Neural progenitor cell (in vitro differentiated cells): ENCODE measurements around the gene THAP5. TPM values are rescaled to one million over a fixed set of nuclear protein-coding genes. Genes with fewer than 3 reads are reported as not detected.

ENCODE experiments used
- DNase-seq: peaks from one replicate; pipeline ENCODE4 v3.0.0-alpha.2; 2016; ENCODE audit warnings: low spot score
- H2AFZ ChIP-seq: fragments of 200-600 bp; sonication (generic); replicated peaks from 2 replicates; pipeline ENCODE4 v1.6.1; 2016; ENCODE audit warnings: antibody characterized with exemption
- H3F3A ChIP-seq: fragments of 200-600 bp; sonication (generic); 2 replicates; pipeline ENCODE4 v1.6.1; 2016; ENCODE audit warnings: antibody characterized with exemption, low read depth
- H3K27ac ChIP-seq: fragments of 200-600 bp; sonication (generic); 2 replicates; pipeline ENCODE4 v1.5.1; 2016; ENCODE audit warnings: mild to moderate bottlenecking
- H3K27me3 ChIP-seq: fragments of 200-600 bp; sonication (generic); 2 replicates; pipeline ENCODE4 v1.6.1; 2016; ENCODE audit warnings: mild to moderate bottlenecking, moderate library complexity
- H3K36me3 ChIP-seq: fragments of 200-600 bp; sonication (generic); 2 replicates; pipeline ENCODE4 v1.5.1; 2016
- H3K4me1 ChIP-seq: fragments of 200-600 bp; sonication (generic); 2 replicates; pipeline ENCODE4 v1.6.1; 2016; ENCODE audit warnings: mixed run types
- H3K4me2 ChIP-seq: fragments of 200-600 bp; sonication (generic); 2 replicates; pipeline ENCODE4 v1.6.1; 2016
- H3K4me3 ChIP-seq: fragments of 200-600 bp; sonication (generic); 2 replicates; pipeline ENCODE4 v1.5.1; 2016
- H3K79me2 ChIP-seq: fragments of 200-600 bp; sonication (generic); 2 replicates; pipeline ENCODE4 v1.6.1; 2016; ENCODE audit warnings: low read depth
- H3K9ac ChIP-seq: fragments of 200-600 bp; sonication (generic); 2 replicates; pipeline ENCODE4 v1.6.1; 2016
- H3K9me3 ChIP-seq: fragments of 200-600 bp; sonication (generic); 2 replicates; pipeline ENCODE4 v1.5.1; 2016; ENCODE audit warnings: low read depth
- H4K20me1 ChIP-seq: fragments of 200-600 bp; sonication (generic); 2 replicates; pipeline ENCODE4 v1.6.1; 2016; ENCODE audit warnings: low read depth
- H3K27ac Mint-ChIP-seq: 3 replicates; pipeline ENCODE4 v1.8.0; 2021; ENCODE audit warnings: mixed read lengths
- H3K27me3 Mint-ChIP-seq: 2 replicates; pipeline ENCODE4 v1.8.0; 2022; ENCODE audit warnings: low read depth, mild to moderate bottlenecking, inconsistent platforms, moderate library complexity, mixed read lengths; ENCODE audit not compliant: insufficient read depth
- H3K36me3 Mint-ChIP-seq: 3 replicates; pipeline ENCODE4 v1.8.0; 2021; ENCODE audit warnings: mixed read lengths
- H3K4me1 Mint-ChIP-seq: 3 replicates; pipeline ENCODE4 v1.8.0; 2021; ENCODE audit warnings: mixed read lengths
- H3K4me3 Mint-ChIP-seq: 3 replicates; pipeline ENCODE4 v1.8.0; 2021; ENCODE audit warnings: mild to moderate bottlenecking, moderate library complexity, mixed read lengths
- H3K9me3 Mint-ChIP-seq: 3 replicates; pipeline ENCODE4 v1.8.0; 2020; ENCODE audit warnings: mixed read lengths
- EZH2 ChIP-seq: fragments of 200-600 bp; sonication (generic); IDR thresholded peaks from 2 replicates; pipeline ENCODE4 v1.6.1; 2017; ENCODE audit warnings: antibody characterized with exemption, mild to moderate bottlenecking, moderate library complexity
- EZH2phosphoT487 ChIP-seq: fragments of 200-600 bp; sonication (generic); IDR thresholded peaks from 2 replicates; pipeline ENCODE4 v1.6.1; 2017; ENCODE audit warnings: antibody characterized with exemption
- total RNA-seq: library from RNA; depleted of rRNA; stranded (reverse); fragments of >200 nt; gene quantifications from 2 replicates; pipeline ENCODE4 v1.2.3, GENCODE V29; 2015; ENCODE audit warnings: low replicate concordance
- TF ChIP-seq, protein P1 (sequence below): fragments of 200-600 bp; sonication (generic); IDR thresholded peaks from 2 replicates; pipeline ENCODE4 v1.5.1; 2017; ENCODE audit warnings: antibody characterized with exemption, mild to moderate bottlenecking

The THAP5 gene
- total RNA-seq, 1 donor from 2014 or later: 55.6 TPM

DNA sequence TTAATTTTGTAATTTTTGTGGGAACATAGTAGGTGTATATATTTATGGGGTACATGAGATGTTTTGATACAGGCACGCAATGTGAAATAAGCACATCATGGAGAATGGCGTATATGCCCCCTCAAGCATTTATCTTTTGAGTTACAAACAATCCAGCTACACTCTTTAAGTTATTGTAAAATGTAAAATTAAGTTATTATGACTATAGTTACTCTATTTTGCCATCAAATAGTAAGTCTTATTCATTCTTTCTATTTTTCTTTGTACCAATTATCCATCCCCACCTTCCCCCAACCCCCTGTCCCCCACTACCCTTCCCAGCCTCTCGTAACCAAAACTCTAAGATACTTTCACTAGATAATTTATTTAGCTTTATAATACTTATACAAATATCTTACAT is 35.8 kb downstream of the THAP5 start:
- Histone ChIP-seq H3K4me1 (peaks cover 9% of the 10 kb centered on the region), H3F3A (peaks cover 5% of the 10 kb centered on the region), H3K4me3 (no peak overlapping the region), H3K79me2 (no peaks in the 10 kb centered on the region), H3K4me2 (no peak overlapping the region), H4K20me1 (no peaks in the 10 kb centered on the region), H3K9ac (no peak overlapping the region), H2AFZ (no peak overlapping the region), H3K9me3 (no peaks in the 10 kb centered on the region), H3K36me3 (no peaks in the 10 kb centered on the region), H3K27ac (no peak overlapping the region), H3K27me3 (no peaks in the 10 kb centered on the region)
- Mint-ChIP-seq H3K27ac (no peak overlapping the region), H3K4me3 (no peak overlapping the region), H3K4me1 (peaks cover 7% of the 10 kb centered on the region), H3K27me3 (no peaks in the 10 kb centered on the region), H3K9me3 (no peaks in the 10 kb centered on the region), H3K36me3 (no peaks in the 10 kb centered on the region)
- TF ChIP-seq EZH2phosphoT487 (no peak), EZH2 (no peak)
- TF ChIP-seq, protein P1, sequence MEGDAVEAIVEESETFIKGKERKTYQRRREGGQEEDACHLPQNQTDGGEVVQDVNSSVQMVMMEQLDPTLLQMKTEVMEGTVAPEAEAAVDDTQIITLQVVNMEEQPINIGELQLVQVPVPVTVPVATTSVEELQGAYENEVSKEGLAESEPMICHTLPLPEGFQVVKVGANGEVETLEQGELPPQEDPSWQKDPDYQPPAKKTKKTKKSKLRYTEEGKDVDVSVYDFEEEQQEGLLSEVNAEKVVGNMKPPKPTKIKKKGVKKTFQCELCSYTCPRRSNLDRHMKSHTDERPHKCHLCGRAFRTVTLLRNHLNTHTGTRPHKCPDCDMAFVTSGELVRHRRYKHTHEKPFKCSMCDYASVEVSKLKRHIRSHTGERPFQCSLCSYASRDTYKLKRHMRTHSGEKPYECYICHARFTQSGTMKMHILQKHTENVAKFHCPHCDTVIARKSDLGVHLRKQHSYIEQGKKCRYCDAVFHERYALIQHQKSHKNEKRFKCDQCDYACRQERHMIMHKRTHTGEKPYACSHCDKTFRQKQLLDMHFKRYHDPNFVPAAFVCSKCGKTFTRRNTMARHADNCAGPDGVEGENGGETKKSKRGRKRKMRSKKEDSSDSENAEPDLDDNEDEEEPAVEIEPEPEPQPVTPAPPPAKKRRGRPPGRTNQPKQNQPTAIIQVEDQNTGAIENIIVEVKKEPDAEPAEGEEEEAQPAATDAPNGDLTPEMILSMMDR: no peak
- DNase-seq: no peak

GRCh38 chr7:108529341-108529740 is 40.2 kb downstream of the THAP5 start:
- H3K36me3 Mint-ChIP-seq: no peaks in the 10 kb centered on the region
- Histone ChIP-seq H3K27me3 (no peaks in the 10 kb centered on the region), H3K27ac (no peak overlapping the region), H3K9me3 (no peaks in the 10 kb centered on the region), H3K4me3 (no peak overlapping the region), H3K4me2 (peak overlapping the region; percentile 45), H3F3A (peaks cover 43% of the 10 kb centered on the region), H3K36me3 (no peaks in the 10 kb centered on the region), H3K79me2 (peaks cover 11% of the 10 kb centered on the region), H3K4me1 (peaks cover 15% of the 10 kb centered on the region), H3K9ac (no peak overlapping the region), H2AFZ (no peak overlapping the region), H4K20me1 (no peaks in the 10 kb centered on the region)
- H3K4me3 Mint-ChIP-seq: no peak overlapping the region
- peak overlapping the region; percentile 10 for H3K27ac Mint-ChIP-seq
- H3K9me3 Mint-ChIP-seq: no peaks in the 10 kb centered on the region
- peaks cover 2% of the 10 kb centered on the region for H3K27me3 Mint-ChIP-seq
- DNase-seq: peak; percentile 43
- peaks cover 11% of the 10 kb centered on the region for H3K4me1 Mint-ChIP-seq
- TF ChIP-seq EZH2phosphoT487 (no peak), EZH2 (no peak)
- TF ChIP-seq, protein P1: no peak

DNA sequence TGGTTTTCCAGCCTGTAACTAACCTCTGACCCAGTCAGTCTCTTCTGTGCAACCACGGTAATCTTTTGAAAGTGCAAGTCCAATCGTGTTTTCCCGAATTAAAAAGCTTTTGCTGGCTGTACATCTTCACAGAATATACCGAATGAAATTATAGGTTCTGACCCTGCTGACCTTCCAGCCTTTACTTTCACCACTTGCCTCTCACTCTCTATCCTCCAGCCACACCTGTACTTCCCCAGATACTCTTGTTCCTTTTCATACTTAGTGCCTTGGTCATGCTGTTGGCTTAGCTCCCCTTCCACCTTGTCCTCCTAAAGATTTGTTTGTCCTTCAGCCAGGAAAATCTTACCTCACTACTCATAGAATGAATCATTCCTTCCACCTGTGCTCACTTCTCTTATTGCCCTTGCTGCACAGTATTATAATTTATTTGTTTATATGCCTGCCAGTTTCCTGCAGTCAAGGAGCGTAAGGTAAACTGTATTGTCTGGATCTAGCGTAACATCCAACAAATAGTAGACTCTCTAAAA is 41.3 kb downstream of the THAP5 start:
- TF ChIP-seq EZH2: no peak
- TF ChIP-seq EZH2phosphoT487: no peak
- TF ChIP-seq, protein P1: no peak
- peaks cover 22% of the 10 kb centered on the region for H3K79me2 ChIP-seq
- peaks cover 26% of the 10 kb centered on the region for H3K4me1 ChIP-seq
- peaks cover 43% of the 10 kb centered on the region for H3F3A ChIP-seq
- peaks cover 21% of the 10 kb centered on the region for H3K4me1 Mint-ChIP-seq
- H3K9ac ChIP-seq: no peak overlapping the region
- no peak overlapping the region for H2AFZ ChIP-seq
- no peak overlapping the region for H3K4me3 ChIP-seq
- H3K27me3 ChIP-seq: no peaks in the 10 kb centered on the region
- no peaks in the 10 kb centered on the region for H3K9me3 Mint-ChIP-seq
- H3K36me3 ChIP-seq: no peaks in the 10 kb centered on the region
- DNase-seq: no peak
- H4K20me1 ChIP-seq: no peaks in the 10 kb centered on the region
- no peaks in the 10 kb centered on the region for H3K36me3 Mint-ChIP-seq
- no peak overlapping the region for H3K27ac ChIP-seq
- no peaks in the 10 kb centered on the region for H3K9me3 ChIP-seq
- H3K4me2 ChIP-seq: no peak overlapping the region
- H3K4me3 Mint-ChIP-seq: no peak overlapping the region
- H3K27ac Mint-ChIP-seq: no peak overlapping the region
- peaks cover 5% of the 10 kb centered on the region for H3K27me3 Mint-ChIP-seq
